ENCODE data around the gene ZNF420.
A peak's percentile ranks its signal among the peaks of the same experiment; 100 is the strongest.
"Not testable (repeated sequence)": the region's sequence is repeated elsewhere in the genome, so short reads cannot be mapped to it uniquely, and the experiment has no call there.

ZNF420 gene

DNA sequence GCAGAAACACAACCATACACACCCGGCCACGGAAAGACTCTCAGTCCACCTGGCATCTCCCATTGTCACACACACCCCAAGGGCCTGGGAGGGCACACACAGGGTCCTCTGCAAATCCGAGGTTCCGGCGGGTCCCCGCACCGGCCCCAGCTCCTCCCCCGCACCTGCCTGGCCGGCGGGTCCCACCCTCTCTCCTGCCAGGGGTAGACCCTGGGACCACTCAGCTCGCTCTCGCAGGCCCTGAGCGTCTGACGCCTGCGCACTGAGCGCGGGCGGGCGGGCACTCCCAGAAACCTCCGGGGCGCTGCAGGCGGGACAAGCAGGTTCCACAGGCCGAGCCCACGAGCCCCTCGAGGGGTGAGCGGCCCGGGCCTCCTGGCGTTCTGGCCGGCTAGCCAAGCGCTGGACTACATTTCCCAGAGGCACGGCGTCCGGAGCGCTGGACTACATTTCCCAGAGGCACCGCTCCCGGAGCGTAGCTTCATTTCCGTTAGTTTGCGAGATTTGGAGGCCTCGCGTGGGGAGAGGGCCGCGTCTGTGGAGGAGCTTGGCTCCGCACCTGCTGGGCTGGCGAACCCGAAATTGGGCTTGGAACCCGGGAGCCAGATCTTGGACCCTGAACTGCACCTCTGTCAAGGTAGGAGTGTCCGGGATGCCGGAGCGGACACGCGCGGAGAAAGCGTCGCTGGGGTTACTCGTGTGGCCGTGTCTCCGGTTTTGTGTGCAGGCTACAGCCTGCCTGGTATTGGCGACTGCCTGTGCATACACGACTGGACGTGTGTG, at the start of gene ZNF420:
Gene ZNF420 (plus strand): TSS at position 500 of the 783 bp plus-strand sequence. CDS start 10,686 bp downstream, outside the sequence.
- peak; percentile 87 for DNase-seq (ENCODE audit: insufficient read length, low spot score)
- FAIRE-seq, result peak; percentile 31

DNA sequence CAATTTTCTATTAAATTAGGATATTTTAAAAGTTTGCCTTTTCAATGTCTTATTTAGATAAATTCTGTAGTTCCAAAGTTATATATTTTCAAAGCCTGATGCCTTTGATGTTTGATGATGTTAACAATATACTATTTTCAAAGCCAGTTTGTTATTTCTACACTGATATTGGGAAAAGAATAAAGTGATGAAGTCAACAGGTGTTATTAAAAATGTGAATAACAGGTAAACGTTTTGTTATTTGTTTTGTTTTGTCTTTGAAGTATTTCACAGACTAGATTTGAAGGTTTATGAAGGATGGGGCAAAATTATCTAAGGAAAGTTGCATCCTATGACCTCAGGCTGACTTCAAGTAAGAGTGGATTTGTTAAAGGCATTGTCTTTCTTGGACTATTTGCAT, 33.1 kb upstream of the ZNF420 start:
- FAIRE-seq (no peak), DNase-seq (ENCODE audit: insufficient read length, low spot score) (no peak)

- FAIRE-seq (no peak), DNase-seq (ENCODE audit: insufficient read length, low spot score) (no peak)
These were observed 22.9 kb upstream of the ZNF420 start for GRCh38 chr19:37055330-37055729.

DNA sequence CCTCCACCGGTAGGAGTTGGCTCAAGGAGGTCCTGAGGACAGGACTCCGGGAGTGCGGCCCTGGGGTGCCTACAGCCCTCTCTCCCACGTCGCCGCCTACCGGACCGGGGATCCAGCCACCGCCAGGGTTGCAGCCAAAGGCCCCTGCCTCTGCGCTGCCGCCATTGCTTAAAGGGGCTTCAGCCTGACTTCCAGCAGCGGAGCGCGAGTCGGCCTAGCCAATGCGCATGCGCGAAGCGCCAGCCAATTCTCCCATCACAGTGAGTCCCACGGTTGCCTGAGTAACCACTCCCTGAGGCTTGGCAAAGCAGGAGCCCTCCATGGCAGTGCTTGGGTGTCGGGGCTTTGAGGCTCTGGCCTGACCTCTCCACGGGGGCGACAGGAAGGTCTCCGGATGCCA, 21.5 kb upstream of the ZNF420 start:
- no peak for FAIRE-seq
- no peak for DNase-seq (ENCODE audit: insufficient read length, low spot score)

DNA sequence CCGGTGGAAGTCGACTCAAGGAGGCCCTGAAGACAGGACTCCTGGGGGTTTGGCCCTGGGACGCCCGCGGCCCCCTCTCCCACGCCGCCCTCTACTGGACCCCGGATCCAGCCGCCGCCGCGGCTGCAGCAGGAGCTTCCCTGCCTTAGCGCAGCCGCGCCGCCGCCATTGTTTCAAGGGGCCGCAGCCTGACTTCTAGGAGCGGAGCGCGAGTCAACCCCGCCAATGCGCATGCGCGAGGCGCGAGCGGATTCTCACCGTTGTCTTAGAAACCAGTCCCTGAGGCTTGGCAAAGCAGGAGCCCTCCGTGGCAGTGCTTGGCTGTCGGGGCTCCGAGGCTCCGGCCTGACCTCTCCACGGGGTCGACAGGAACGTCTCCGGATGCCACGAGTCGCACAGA, 19.1 kb upstream of the ZNF420 start:
- no peak for FAIRE-seq
- DNase-seq (ENCODE audit: insufficient read length, low spot score), result no peak

DNA sequence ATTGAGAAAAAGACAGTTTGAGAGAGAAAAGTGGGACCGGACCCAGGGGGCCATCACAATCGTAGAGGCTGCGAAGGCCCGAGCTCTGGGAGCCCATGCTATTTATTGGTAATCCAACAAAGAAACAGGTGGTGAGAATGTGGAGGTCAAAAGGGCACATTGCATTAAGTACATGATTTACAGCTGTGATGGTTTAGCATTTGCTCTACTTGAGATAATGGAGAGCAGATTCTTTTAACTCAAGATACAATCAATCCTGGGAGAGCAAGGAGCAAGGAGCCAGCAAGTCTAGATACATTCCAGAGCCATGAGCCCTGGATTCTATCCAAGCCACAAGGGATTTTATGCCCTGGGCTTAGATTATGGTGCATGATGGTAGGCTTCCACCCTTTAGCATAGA, 13.3 kb upstream of the ZNF420 start:
- DNase-seq (ENCODE audit: insufficient read length, low spot score); FAIRE-seq: not testable (repeated sequence)

- FAIRE-seq, result no peak
- no peak for DNase-seq (ENCODE audit: insufficient read length, low spot score)
These were observed 4.1 kb upstream of the ZNF420 start for GRCh38 chr19:37074111-37074510.

DNA sequence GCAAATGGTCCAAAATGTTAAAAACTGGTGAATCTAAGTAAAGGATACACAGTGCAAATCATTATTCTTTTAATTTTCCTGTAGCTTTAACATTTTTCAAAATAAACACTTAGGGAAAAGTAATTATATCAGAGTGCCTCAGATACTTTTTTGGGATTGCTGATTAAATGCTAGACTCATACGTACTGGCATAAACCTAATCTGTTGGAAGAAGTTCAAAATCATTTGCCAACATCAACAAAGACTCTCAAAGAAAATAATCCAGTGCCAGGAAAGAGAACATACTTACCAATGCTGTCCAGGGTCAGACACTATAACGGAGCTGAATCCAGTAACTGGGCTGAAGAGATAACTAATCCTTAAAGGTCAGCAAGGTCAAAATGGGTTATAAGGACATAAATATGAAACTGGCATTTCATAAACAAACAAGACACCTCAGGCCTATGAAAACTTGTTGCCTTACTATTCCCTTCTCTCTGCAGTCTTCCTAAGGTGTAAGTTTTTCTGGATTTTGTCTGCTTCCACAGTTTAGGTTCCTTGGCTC, 3.3 kb upstream of the ZNF420 start:
- DNase-seq (ENCODE audit: insufficient read length, low spot score) (no peak), FAIRE-seq (no peak)

DNA sequence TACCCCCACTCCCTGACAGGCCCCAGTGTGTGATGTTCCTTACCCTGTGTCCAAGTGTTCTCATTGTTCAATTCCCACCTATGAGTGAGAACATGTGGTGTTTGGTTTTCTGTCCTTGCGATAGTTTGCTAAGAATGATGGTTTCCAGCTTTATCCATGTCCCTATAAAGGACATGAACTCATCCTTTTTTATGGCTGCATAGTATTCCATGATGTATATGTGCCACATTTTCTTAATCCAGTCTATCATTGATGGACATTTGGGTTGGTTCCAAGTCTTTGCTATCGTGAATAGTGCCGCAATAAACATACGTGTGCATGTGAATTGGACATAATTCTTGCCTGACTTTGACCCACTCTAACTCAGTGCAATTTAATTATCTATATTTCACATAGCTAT, 1.7 kb upstream of the ZNF420 start:
- FAIRE-seq; DNase-seq (ENCODE audit: insufficient read length, low spot score): not testable (repeated sequence)

DNA sequence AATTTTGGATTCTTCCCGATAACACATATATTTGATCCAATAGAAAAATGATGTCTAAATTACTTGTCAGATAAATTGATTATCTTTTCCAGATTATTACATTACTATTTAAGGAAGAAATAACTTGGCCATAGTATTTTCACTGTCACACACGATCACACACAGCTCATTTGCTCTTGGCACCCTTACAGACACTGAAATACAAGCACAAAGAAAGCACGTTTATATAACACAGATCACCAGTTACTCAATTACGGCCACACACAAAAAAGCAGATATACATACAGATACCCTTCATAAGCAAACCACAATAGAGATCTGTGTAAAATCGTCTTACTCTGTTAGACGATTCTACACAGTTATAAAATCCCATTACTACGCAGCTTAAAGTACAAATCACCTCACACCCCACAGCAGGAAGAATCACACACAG, 716 bp upstream of the ZNF420 start:
- FAIRE-seq, result no peak
- DNase-seq (ENCODE audit: insufficient read length, low spot score), result no peak

GRCh38 chr19:37078717-37079032, 442 bp downstream of the ZNF420 start:
- FAIRE-seq, result peak; percentile 81
- DNase-seq (ENCODE audit: insufficient read length, low spot score), result no peak

DNA sequence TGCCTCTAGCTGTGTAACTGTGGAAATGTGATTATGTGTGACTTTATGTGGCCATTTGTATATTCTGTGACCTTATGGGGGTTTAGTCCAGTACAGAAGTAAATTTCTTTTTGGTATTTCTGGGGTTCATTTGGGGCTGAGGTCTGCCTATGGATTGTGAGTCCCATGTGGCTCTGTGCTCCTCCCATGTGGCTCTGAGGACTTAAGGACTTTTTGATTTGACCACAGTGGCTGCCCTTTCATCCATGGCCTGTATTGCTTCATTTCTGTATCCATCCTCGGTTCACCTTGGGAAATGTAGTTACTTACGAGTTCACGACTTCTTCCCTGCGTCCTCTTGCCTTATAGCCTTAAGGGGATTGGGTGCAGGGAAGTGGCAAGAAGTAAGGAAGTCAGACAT, 1.0 kb downstream of the ZNF420 start:
- DNase-seq (ENCODE audit: insufficient read length, low spot score) (no peak), FAIRE-seq (peak; percentile 38)

DNA sequence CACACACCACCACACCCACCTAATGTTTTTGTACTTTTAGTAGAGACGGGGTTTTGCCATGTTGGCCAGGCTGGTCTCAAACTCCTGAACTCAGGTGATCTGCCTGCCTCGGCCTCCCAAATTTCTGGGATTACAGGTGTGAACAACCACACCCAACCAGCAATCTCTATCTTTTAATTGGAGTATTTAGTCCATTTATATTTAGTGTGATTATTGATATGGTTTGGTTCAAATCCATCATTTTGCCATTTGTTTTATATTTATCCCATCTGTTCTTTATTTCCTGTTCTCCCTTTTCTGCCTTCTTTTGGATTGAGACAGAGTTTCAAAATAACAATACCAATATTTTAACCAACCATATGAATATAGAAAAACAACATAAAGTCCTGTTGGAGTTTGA, 4.1 kb downstream of the ZNF420 start:
- DNase-seq (ENCODE audit: insufficient read length, low spot score) (no peak), FAIRE-seq (no peak)

GRCh38 chr19:37087110-37087509, 8.9 kb downstream of the ZNF420 start:
- DNase-seq (ENCODE audit: insufficient read length, low spot score) (no peak), FAIRE-seq (no peak)

GRCh38 chr19:37095859-37096258, 17.6 kb downstream of the ZNF420 start:
- DNase-seq (ENCODE audit: insufficient read length, low spot score) (no peak), FAIRE-seq (no peak)

DNA sequence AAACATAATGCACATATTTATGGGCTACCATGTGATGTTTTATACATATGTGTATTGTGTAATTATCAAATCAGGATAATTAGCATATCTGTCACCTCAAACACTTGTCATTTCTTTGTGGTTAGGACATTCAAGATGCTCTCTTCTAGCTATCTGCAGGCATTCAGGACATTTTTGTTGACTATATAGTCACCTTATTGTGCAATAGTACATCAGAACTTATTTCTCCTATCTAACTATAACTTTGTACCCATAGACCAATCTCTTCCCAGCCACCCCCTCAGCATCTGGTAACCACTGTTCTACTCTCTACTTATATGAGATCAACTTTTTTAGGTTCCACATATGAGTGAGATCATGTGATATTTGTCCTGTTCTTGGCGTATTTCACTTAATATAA, 20.3 kb downstream of the ZNF420 start:
- FAIRE-seq (no peak), DNase-seq (ENCODE audit: insufficient read length, low spot score) (no peak)

DNA sequence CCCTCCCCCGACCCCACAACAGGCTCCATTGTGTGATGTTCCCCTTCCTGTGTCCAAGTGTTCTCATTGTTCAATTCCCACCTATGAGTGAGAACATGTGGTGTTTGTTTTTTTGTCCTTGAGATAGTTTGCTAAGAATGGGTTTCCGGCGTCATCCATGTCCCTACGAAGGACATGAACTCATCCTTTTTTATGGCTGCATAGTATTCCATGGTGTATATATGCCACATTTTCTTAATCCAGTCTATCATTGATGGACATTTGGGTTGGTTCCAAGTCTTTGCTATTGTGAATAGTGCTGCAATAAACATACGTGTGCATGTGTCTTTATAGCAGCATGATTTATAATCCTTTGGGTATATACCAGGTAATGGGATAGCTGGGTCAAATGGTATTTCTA, 25.9 kb downstream of the ZNF420 start:
- not testable (repeated sequence) for DNase-seq (ENCODE audit: insufficient read length, low spot score); FAIRE-seq

DNA sequence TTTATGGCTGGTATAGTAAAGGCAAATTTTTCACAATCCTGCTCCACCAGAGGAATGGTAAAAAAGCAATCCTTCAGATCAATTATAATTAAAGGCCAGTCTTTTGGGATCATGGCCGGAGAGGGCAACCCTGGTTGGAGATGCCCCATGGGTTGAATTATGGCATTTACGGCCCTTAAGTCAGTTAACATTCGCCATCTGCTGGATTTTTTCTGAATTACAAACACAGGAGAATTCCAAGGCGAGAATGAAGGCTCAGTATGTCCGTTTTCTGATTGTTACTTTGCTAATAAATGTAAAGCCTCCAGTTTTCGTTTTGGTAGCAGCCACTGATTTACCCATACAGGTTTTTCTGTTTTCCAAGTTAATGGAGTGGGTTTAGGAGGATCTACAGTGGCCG, 33.5 kb downstream of the ZNF420 start:
- DNase-seq (ENCODE audit: insufficient read length, low spot score); FAIRE-seq: not testable (repeated sequence)

DNA sequence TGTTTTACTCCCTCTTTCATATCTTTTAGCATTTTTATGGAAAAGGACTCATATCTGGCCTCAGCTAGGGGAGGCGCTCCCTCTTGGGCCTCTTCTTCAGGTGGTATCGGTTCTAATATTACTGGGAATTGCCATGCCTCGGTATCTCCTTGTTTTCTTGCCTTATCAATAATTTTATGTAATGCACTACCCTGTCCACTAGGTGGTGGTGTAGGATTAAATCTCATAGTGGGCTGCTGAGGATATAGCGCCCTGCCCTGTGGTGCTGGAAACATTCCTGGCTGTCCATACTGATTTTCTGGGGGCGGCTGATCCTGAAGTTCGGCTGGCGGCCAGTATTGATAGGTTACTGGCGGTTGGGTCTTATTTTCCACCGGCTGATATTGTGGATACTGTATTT, 35.8 kb downstream of the ZNF420 start:
- FAIRE-seq, result no peak
- DNase-seq (ENCODE audit: insufficient read length, low spot score), result no peak

DNA sequence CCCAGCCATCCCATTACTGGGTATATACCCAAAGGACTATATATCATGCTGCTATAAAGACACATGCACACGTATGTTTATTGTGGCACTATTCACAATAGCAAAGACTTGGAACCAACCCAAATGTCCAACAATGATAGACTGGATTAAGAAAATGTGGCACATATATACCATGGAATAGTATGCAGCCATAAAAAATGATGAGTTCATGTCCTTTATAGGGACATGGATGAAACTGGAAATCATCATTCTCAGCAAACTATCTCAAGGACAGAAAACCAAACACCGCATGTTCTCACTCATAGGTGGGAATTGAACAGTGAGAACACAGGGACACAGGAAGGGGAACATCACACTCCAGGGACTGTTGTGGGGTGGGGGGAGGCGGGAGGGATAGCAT, 43.9 kb downstream of the ZNF420 start:
- FAIRE-seq; DNase-seq (ENCODE audit: insufficient read length, low spot score): not testable (repeated sequence)

DNA sequence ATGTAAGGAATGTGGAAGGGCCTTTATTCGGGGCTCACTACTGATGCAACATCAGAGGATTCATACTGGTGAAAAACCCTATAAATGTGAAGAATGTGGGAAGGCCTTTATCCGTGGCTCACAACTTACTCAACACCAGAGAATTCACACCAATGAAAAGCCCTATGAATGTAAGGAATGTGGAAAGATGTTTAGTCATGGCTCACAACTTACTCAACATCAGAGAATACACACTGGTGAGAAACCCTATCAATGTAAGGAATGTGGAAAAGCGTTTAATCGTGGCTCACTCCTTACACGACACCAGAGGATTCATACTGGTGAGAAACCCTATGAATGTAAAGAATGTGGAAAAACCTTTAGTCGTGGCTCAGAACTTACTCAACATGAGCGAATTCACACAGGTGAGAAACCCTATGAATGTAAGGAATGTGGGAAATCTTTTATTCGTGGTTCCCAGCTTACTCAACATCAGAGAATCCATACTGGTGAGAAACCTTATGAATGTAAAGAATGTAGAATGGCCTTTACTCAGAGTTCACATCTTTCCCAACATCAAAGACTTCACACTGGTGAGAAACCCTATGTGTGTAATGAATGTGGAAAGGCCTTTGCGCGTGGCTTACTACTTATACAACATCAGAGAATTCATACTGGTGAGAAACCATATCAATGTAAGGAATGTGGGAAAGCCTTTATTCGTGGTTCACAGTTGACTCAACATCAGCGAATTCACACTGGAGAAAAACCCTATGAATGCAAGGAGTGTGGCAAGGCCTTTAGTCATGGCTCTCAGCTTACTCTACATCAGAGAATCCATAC, 50.0 kb downstream of the ZNF420 start:
- DNase-seq (ENCODE audit: insufficient read length, low spot score) (no peak), FAIRE-seq (no peak)

DNA sequence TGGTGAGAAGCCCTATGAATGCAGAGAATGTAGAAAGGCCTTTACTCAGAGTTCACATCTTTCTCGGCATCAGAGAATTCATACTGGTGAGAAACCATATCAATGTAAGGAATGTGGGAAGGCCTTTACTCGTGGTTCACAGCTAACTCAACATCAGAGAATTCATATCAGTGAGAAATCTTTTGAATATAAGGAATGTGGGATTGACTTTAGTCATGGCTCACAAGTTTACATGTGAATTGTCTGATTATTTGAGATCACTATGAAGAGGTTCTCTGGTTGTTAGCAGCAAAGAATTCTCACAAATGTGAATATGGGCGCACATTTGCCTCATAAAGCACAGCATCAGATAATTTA, 50.6 kb downstream of the ZNF420 start:
- DNase-seq (ENCODE audit: insufficient read length, low spot score), result no peak
- no peak for FAIRE-seq
